Chondrocyte (in vitro differentiated cells): Measurements from ENCODE around the gene IKBIP. TPM values are rescaled to one million over a fixed set of nuclear protein-coding genes. Genes with fewer than 3 reads are reported as not detected.
"Not testable (repeated sequence)": the region's sequence is repeated elsewhere in the genome, so short reads cannot be mapped to it uniquely, and the experiment has no call there.

Experiments used
- DNase-seq: peaks from one replicate; pipeline ENCODE4 v3.0.0; 2021; ENCODE audit warnings: mixed read lengths, low spot score
- H3K27ac Mint-ChIP-seq: one replicate; pipeline ENCODE4 v1.8.0; 2021; ENCODE audit warnings: mild to moderate bottlenecking, moderate library complexity, mixed read lengths; ENCODE audit not compliant: unreplicated experiment
- H3K27me3 Mint-ChIP-seq: 2 replicates; pipeline ENCODE4 v1.8.0; 2021; ENCODE audit warnings: low read depth, mixed read lengths
- H3K36me3 Mint-ChIP-seq: 2 replicates; pipeline ENCODE4 v1.8.0; 2021; ENCODE audit warnings: low read depth, mixed read lengths
- H3K4me1 Mint-ChIP-seq: 2 replicates; pipeline ENCODE4 v1.8.0; 2021; ENCODE audit warnings: low read depth, mild to moderate bottlenecking, mixed read lengths
- H3K4me3 Mint-ChIP-seq: one replicate; pipeline ENCODE4 v1.8.0; 2021; ENCODE audit warnings: mild to moderate bottlenecking, moderate library complexity, mixed read lengths; ENCODE audit not compliant: unreplicated experiment
- H3K9me3 Mint-ChIP-seq: 2 replicates; pipeline ENCODE4 v1.8.0; 2021; ENCODE audit warnings: low read depth, mixed read lengths
- CTCF ChIP-seq: fragments of 200-600 bp; sonication (generic); IDR thresholded peaks from 2 replicates; pipeline ENCODE4 v1.5.0; 2021; ENCODE audit warnings: antibody characterized with exemption, mild to moderate bottlenecking, moderate library complexity
- total RNA-seq: library from RNA; stranded (reverse); gene quantifications from 3 replicates; pipeline ENCODE4 v1.2.1, GENCODE V29; 2021

Gene IKBIP
- total RNA-seq, 1 donor from 2014 or later, result 66.8 TPM

GRCh38 chr12:98601924-98602323 lies 42.7 kb downstream of the IKBIP start:
- Mint-ChIP-seq H3K27ac (no peak overlapping the region), H3K27me3 (no peaks in the 10 kb centered on the region), H3K4me3 (no peak overlapping the region), H3K9me3 (no peaks in the 10 kb centered on the region), H3K4me1 (peaks cover 4% of the 10 kb centered on the region), H3K36me3 (peaks cover 29% of the 10 kb centered on the region)
- TF ChIP-seq CTCF, result no peak
- DNase-seq, result no peak

DNA sequence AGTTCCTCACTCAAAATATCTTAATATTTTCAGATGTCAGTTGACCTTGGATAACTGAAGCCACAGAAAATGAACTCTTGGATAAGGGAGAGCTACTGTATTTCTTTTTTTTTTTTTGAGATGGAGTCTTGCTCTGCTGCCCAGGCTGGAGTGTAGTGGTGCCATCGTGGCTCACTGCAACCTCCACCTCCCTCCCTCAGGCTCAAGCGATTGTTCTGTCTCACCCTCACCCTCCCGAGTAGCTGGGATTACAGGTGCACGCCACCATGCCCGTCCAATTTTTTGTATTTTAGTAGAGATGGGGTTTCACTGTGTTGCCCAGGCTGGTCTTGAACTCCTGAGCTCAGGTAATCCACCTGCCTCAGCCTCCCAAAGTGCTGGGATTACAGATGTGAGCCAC lies 47.3 kb downstream of the IKBIP start:
- not testable (repeated sequence) for H3K9me3 Mint-ChIP-seq, H3K4me3 Mint-ChIP-seq, DNase-seq, H3K27me3 Mint-ChIP-seq
- H3K36me3 Mint-ChIP-seq, result peaks cover 22% of the 10 kb centered on the region
- H3K27ac Mint-ChIP-seq, result peak overlapping the region; percentile 5
- peaks cover 29% of the 10 kb centered on the region for H3K4me1 Mint-ChIP-seq

DNA sequence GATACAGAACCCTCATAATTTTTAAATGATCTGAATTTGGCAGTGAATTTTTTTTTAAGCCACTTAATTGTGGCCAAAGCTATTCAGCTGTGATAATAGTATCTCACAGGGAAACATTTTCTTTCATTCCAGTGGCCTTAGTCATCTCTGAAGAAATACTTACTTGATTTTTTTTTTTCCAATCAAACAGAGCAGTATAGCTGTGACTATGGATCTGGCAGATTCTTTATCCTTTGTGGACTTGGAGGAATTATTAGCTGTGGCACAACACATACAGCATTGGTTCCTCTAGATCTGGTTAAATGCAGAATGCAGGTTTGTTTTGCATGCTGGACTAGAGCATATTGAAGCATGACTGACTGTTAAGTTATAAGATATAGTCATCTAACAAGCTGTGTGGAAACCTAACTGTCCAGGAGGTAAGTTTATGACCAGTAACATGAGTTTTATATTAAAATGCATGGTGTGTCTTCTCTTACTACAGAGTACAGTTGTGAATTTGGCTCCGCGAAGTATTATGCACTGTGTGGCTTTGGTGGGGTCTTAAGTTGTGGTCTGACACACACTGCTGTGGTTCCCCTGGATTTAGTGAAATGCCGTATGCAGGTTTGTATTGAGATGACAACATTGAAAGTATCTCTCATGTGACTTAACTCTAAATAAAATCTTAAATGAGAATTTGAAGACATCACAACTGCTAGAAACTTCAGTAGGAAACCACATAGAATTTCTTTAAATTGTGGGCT lies 49.2 kb downstream of the IKBIP start:
- peaks cover 29% of the 10 kb centered on the region for H3K4me1 Mint-ChIP-seq
- H3K27ac Mint-ChIP-seq, result peak overlapping the region; percentile 97
- H3K4me3 Mint-ChIP-seq, result peak overlapping the region; percentile 95
- TF ChIP-seq CTCF, result no peak
- DNase-seq, result no peak
- H3K36me3 Mint-ChIP-seq, result peaks cover 15% of the 10 kb centered on the region
- H3K27me3 Mint-ChIP-seq, result no peaks in the 10 kb centered on the region
- no peaks in the 10 kb centered on the region for H3K9me3 Mint-ChIP-seq

DNA sequence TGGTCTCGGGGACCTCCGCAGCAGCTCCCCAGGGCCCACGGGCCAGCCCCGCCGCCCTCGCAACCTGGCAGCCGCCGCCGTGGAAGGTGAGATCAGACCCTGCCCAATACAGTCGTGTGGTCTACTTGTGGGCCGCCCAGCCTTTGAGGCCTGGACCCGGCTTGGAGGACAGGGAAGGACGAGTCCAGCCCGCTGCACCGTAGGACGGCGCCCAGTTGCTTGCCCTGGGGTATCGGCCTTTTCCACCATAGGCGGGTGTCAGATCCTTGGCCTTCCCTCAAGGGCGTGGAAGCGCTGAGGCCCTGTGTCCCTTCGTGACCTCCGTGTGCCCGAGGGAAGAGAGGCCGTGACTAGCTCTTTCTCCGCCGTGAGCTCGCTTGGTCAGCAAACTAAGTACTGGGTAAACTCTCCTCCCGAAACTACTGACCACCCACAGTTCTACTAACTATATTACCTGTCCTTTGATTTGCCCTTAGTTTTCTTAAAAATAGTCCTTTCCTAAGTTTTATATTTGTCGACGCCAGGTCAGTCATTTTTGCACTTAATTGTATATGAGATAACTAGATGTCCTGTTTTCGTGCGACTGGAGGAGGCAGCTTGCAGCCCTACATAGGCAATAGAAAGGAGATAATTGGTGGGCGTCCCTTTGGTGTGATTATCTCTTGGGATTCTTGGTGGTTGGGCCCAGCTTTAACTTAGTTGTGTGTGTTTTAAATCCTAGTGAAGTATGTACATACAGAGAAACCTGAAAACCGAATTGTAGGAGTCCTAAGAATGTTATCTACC lies 50.3 kb downstream of the IKBIP start:
- peak overlapping the region; percentile 95 for H3K4me3 Mint-ChIP-seq
- H3K36me3 Mint-ChIP-seq, result peaks cover 11% of the 10 kb centered on the region
- no peak for DNase-seq
- H3K27me3 Mint-ChIP-seq, result no peaks in the 10 kb centered on the region
- no peak for TF ChIP-seq CTCF
- no peaks in the 10 kb centered on the region for H3K9me3 Mint-ChIP-seq
- peaks cover 29% of the 10 kb centered on the region for H3K4me1 Mint-ChIP-seq
- H3K27ac Mint-ChIP-seq, result peak overlapping the region; percentile 97

GRCh38 chr12:98593351-98594049 lies 51.1 kb downstream of the IKBIP start, which contains the start of gene SLC25A3:
Gene SLC25A3 (plus strand): TSS chr12:98593686. CDS start chr12:98593979, 293 bp downstream.
- peaks cover 29% of the 10 kb centered on the region for H3K4me1 Mint-ChIP-seq
- H3K27me3 Mint-ChIP-seq, result no peaks in the 10 kb centered on the region
- peak within 1 kb of the TSS; percentile 95 for H3K4me3 Mint-ChIP-seq
- H3K36me3 Mint-ChIP-seq, result peaks cover 9% of the 10 kb centered on the region
- H3K27ac Mint-ChIP-seq, result peak within 1 kb of the TSS; percentile 97
- DNase-seq, result peak; percentile 97
- TF ChIP-seq CTCF, result no peak
- H3K9me3 Mint-ChIP-seq, result no peaks in the 10 kb centered on the region
